Uterus (tissue), 4 donors: ENCODE measurements around the gene CDKN1C. TPM values are rescaled to one million over a fixed set of nuclear protein-coding genes. Genes with fewer than 3 reads are reported as not detected.

ENCODE experiments used
- DNase-seq, 2 donors: peaks; one replicate each; pipeline ENCODE4 v3.0.0-alpha.2; 2019 to 2020
- H3K27ac ChIP-seq, 2 donors: fragments of 200-600 bp; sonication (generic); 1 replicate in 1 of 2; 2 replicates in 1 of 2; pipeline ENCODE4 v1.5.1; 2016 to 2018
- H3K27me3 ChIP-seq, 2 donors: fragments of 200-600 bp; sonication (generic); one replicate each; pipeline ENCODE4 v1.5.1; 2018 to 2019; ENCODE audit warnings: control low read depth in 1 of 2
- H3K36me3 ChIP-seq, 2 donors: fragments of 200-600 bp; sonication (generic); one replicate each; pipeline ENCODE4 v1.5.1; 2019; ENCODE audit warnings: control low read depth in 1 of 2
- H3K4me1 ChIP-seq, 2 donors: fragments of 200-600 bp; sonication (generic); one replicate each; pipeline ENCODE4 v1.5.1; 2018 to 2019; ENCODE audit warnings: control low read depth in 1 of 2
- H3K4me3 ChIP-seq, 2 donors: fragments of 200-600 bp; sonication (generic); 1 replicate in 1 of 2; 2 replicates in 1 of 2; pipeline ENCODE4 v1.5.1; 2018 to 2019; ENCODE audit warnings: mild to moderate bottlenecking in 1 of 2
- H3K9me3 ChIP-seq, 2 donors: fragments of 200-600 bp; sonication (generic); one replicate each; pipeline ENCODE4 v1.5.1; 2019; ENCODE audit warnings: control low read depth in 1 of 2
- POLR2A ChIP-seq, 2 donors: fragments of 450-650 bp; IDR thresholded peaks; one replicate each; pipeline ENCODE4 v1.6.1; 2016; ENCODE audit warnings: antibody characterized with exemption in 2 of 2, mild to moderate bottlenecking in 1 of 2, moderate library complexity in 1 of 2
- intact Hi-C: fragments of 100-400 bp; cut with DNase I; formaldehyde crosslinking; loops from one replicate; pipeline ENCODE4 v1.15.1; 2023; ENCODE audit warnings: low total_unique reads
- total RNA-seq, 4 donors: library from RNA; depleted of rRNA in 3 of 4; stranded (reverse); fragments of >200 nt in 3 of 4; gene quantifications; one replicate each; pipeline versions ENCODE4 v1.1.0 to v1.2.4, GENCODE V29; 2014 to 2023
- TF ChIP-seq, protein P1 (sequence below), 4 experiments: fragments of 200-600 bp in 2 of 4; fragments of 450-650 bp in 2 of 4; sonication (generic) in 2 of 4; IDR thresholded peaks; one replicate each; pipeline ENCODE4 v1.5.1; 2016 to 2019; ENCODE audit warnings: antibody characterized with exemption in 4 of 4, mild to moderate bottlenecking in 2 of 4, moderate library complexity in 1 of 4
- donor health status: DM: yes; HTN: yes; CAD: no.

The CDKN1C gene
- total RNA-seq, 4 donors from 2014 or later = 42.0 to 213 (median 71.7) TPM

DNA sequence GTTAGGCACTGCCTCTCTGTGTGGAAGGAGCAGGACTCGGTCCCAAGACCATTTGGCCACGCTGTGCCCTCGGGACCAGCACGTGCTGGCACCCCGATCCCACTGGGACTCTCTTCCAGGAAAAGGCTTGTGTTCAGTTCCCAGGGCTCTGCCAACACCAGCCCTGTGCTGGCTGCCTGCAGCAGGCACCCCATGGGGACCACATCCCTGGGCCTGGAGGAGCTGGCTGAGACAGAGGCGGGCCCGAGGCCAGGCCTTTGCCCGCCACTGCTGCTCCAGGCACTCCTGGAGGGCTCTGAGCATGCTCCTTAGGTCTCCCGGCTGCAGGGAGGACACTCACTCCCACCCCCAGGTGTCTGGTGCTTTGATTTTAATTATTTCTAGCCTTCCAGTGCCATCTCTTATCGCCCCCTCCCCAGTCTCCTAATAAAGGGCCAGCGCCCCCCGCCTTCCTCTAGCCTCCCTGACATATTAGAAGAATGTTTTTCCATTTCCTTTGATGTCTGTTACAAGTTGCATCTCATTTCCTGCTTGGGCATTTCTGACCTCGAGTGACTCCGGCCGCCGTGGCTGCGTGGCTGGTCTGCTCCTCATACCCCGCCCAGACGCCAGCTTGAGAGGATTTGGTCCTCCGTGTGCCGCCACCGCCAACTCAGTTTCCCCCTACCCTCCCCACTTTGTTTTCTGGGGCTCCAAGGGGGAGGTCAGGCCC, 14.4 kb downstream of the CDKN1C start:
- peaks cover 0 to 10% of the 10 kb centered on the region in 2 donors for H3K27me3 ChIP-seq
- intact Hi-C loops = no loop called here
- H3K4me1 ChIP-seq = peaks cover 0 to 6% of the 10 kb centered on the region in 2 donors

DNA sequence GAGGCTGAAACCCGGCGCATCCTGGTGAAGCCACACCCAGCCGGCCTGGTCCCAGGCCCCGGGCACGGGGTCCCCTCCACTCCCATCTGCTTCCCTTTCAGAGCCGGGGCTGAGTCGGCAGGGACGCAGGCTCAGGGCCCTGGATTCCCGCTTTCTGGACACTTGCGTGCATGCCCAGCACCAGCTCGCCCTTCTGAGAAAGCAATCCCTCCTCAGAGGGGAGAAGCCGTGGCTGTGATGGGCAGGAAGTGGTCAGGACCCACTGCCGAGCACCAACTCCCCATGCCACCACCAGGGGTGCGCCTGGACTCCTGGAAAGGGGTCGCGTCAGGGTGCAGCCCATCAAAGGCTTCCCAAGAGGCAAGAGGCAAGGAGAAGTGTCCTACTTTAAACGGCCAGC, 15.1 kb downstream of the CDKN1C start:
- Histone ChIP-seq H3K9me3 (peaks cover 0 to 4% of the 10 kb centered on the region in 2 donors), H3K4me3 (no peak overlapping the region), H3K27ac (no peak overlapping the region), H3K27me3 (peaks cover 0 to 10% of the 10 kb centered on the region in 2 donors), H3K36me3 (no peaks in the 10 kb centered on the region), H3K4me1 (peaks cover 0 to 6% of the 10 kb centered on the region in 2 donors)
- intact Hi-C loops = no loop called here
- no peak for DNase-seq
- TF ChIP-seq, protein P1, sequence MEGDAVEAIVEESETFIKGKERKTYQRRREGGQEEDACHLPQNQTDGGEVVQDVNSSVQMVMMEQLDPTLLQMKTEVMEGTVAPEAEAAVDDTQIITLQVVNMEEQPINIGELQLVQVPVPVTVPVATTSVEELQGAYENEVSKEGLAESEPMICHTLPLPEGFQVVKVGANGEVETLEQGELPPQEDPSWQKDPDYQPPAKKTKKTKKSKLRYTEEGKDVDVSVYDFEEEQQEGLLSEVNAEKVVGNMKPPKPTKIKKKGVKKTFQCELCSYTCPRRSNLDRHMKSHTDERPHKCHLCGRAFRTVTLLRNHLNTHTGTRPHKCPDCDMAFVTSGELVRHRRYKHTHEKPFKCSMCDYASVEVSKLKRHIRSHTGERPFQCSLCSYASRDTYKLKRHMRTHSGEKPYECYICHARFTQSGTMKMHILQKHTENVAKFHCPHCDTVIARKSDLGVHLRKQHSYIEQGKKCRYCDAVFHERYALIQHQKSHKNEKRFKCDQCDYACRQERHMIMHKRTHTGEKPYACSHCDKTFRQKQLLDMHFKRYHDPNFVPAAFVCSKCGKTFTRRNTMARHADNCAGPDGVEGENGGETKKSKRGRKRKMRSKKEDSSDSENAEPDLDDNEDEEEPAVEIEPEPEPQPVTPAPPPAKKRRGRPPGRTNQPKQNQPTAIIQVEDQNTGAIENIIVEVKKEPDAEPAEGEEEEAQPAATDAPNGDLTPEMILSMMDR (IDR thresholded peaks at IDR 0.05) = no peak
- no peak for TF ChIP-seq POLR2A (IDR thresholded peaks at IDR 0.05)

More for the DNA sequence above, 14.4 kb downstream of the CDKN1C start:
- DNase-seq = no peak
- peaks cover 0 to 4% of the 10 kb centered on the region in 2 donors for H3K9me3 ChIP-seq
- H3K4me3 ChIP-seq = no peak overlapping the region
- no peak overlapping the region for H3K27ac ChIP-seq
- H3K36me3 ChIP-seq = no peaks in the 10 kb centered on the region
- TF ChIP-seq, protein P1 (IDR thresholded peaks at IDR 0.05) = no peak
- no peak for TF ChIP-seq POLR2A (IDR thresholded peaks at IDR 0.05)

DNA sequence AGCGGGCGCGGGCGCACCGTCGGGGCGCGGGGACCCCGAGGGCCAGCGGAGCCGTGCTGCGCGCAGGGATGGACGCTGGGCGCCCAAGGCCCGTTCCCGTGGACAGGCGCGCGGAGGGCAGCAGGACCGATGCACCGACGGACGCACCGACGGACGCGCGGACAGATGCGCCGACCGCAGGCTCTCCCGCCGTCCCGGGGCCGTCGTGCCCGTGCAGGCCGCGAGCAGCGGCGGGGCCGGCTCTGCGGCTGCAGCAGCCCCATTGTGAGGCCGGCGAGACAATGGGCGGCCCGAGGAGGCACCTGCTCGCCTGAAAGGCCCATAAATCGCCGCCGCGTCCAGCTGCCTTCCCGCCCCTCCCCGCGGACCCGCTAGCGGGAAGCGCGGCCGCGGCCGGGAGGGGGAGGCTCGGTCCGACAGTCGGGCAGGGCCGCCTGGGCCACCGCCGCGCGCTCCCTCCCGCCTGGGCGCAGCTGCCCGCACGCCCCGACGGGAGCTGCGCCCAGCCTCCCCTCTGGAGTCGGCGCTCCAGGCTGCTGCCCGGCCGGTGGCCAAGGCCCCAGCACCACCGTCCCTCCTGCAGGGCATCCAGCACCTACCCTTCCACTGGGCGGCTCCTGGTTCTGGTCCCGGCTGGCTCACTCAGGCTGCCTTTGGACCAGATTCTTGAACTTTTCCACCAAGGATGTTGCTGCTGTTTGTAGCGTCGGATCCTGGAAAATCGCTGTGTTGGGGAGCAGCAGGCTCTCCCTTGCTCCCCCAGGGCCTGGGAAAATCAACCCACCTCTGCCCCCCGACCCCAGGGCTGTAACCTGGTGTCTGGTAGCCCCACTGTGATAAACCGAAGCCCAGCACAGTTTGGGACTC, 15.8 kb downstream of the CDKN1C start:
- Histone ChIP-seq H3K27ac (no peak overlapping the region), H3K27me3 (peaks cover 0 to 10% of the 10 kb centered on the region in 2 donors), H3K4me1 (peaks cover 0 to 6% of the 10 kb centered on the region in 2 donors), H3K36me3 (no peaks in the 10 kb centered on the region), H3K4me3 (no peak overlapping the region), H3K9me3 (peaks cover 0 to 1% of the 10 kb centered on the region in 2 donors)
- TF ChIP-seq, protein P1 (IDR thresholded peaks at IDR 0.05) = no peak
- no peak for TF ChIP-seq POLR2A (IDR thresholded peaks at IDR 0.05)
- DNase-seq = no peak
- intact Hi-C loops = no loop called here

DNA sequence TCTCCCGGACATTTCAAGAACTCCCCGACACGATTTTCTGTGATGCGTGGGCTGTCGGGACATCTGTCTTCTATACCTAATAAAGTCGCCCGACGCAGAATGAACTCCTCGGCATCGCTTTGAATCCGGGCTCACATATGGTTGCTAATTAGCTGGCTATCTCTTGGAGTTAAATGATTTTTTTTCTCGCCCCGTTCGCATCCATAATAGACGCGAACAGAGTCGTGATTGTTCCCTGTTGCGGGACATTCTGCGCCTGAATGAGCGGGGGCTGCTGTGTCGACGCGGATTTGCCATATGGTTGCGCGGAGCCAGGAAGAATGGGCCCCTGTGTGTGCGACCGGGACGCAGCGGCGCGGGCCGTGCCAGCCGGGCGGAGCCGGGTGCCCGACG, 16.4 kb downstream of the CDKN1C start:
- H3K27me3 ChIP-seq = peaks cover 0 to 10% of the 10 kb centered on the region in 2 donors
- H3K9me3 ChIP-seq = no peaks in the 10 kb centered on the region
- no peak overlapping the region for H3K27ac ChIP-seq
- intact Hi-C loops = no loop called here
- H3K36me3 ChIP-seq = no peaks in the 10 kb centered on the region
- no peak for DNase-seq
- peaks cover 0 to 6% of the 10 kb centered on the region in 2 donors for H3K4me1 ChIP-seq
- TF ChIP-seq POLR2A (IDR thresholded peaks at IDR 0.05) = no peak
- TF ChIP-seq, protein P1 (IDR thresholded peaks at IDR 0.05) = no peak
- no peak overlapping the region for H3K4me3 ChIP-seq
